Activated CD4-positive, CD25-positive, alpha-beta regulatory T cell (primary cell): ENCODE results near the gene SATB1.

Experiments used
- DNase-seq, 4 experiments: peaks; one replicate each; lab custom pipeline; 2025; lab: John Stamatoyannopoulos, UW

SATB1 gene

GRCh38 chr3:18431266-18431665 is 6.1 kb upstream of the SATB1 start:
- no peak for DNase-seq

- DNase-seq = no peak
Observed at GRCh38 chr3:18428991-18429745, 4.0 kb upstream of the SATB1 start.

GRCh38 chr3:18428036-18428435 is 2.9 kb upstream of the SATB1 start:
- no peak for DNase-seq

- no peak for DNase-seq
Observed at GRCh38 chr3:18426597-18427193, 1.6 kb upstream of the SATB1 start.

- peak; percentile 40 to 67 (median 46) for DNase-seq
Observed at GRCh38 chr3:18425641-18426257, 610 bp upstream of the SATB1 start.

- DNase-seq = no peak
Observed at GRCh38 chr3:18424213-18424728, 868 bp downstream of the SATB1 start.

GRCh38 chr3:18423401-18424212 is 1.5 kb downstream of the SATB1 start:
- no peak for DNase-seq

GRCh38 chr3:18422972-18423371 is 2.2 kb downstream of the SATB1 start:
- DNase-seq = no peak

GRCh38 chr3:18420555-18420954 is 4.6 kb downstream of the SATB1 start:
- no peak for DNase-seq

- DNase-seq = no peak
Observed at GRCh38 chr3:18419232-18419631, 5.9 kb downstream of the SATB1 start.

- DNase-seq = no peak
Observed at GRCh38 chr3:18417904-18418572, 7.1 kb downstream of the SATB1 start.

GRCh38 chr3:18416332-18416731 is 8.8 kb downstream of the SATB1 start:
- no peak for DNase-seq

- no peak for DNase-seq
Observed at GRCh38 chr3:18415839-18416238, 9.3 kb downstream of the SATB1 start.

GRCh38 chr3:18415167-18415566 is 10.0 kb downstream of the SATB1 start:
- DNase-seq = no peak

GRCh38 chr3:18412684-18413083 is 12.5 kb downstream of the SATB1 start:
- DNase-seq = no peak

- no peak for DNase-seq
Observed at GRCh38 chr3:18411541-18411940, 13.6 kb downstream of the SATB1 start.

GRCh38 chr3:18410205-18410604 is 14.9 kb downstream of the SATB1 start:
- DNase-seq = no peak

GRCh38 chr3:18409266-18409665 is 15.9 kb downstream of the SATB1 start:
- DNase-seq = no peak

GRCh38 chr3:18405141-18405540 is 20.0 kb downstream of the SATB1 start:
- DNase-seq = no peak

GRCh38 chr3:18403061-18403460 is 22.1 kb downstream of the SATB1 start:
- no peak for DNase-seq

- no peak for DNase-seq
Observed at GRCh38 chr3:18402239-18402799, 22.8 kb downstream of the SATB1 start.
